ENCODE results near the gene UPP1. TPM values are rescaled to one million over a fixed set of nuclear protein-coding genes. Genes with fewer than 3 reads are reported as not detected.

UPP1 gene
- total and polyA plus RNA-seq, 10 of the 15 experiments (the other 5 are each of a cell fraction or from before 2014, with no cell fraction given) = 0.93 to 7.9 (median 3.8) TPM

DNA sequence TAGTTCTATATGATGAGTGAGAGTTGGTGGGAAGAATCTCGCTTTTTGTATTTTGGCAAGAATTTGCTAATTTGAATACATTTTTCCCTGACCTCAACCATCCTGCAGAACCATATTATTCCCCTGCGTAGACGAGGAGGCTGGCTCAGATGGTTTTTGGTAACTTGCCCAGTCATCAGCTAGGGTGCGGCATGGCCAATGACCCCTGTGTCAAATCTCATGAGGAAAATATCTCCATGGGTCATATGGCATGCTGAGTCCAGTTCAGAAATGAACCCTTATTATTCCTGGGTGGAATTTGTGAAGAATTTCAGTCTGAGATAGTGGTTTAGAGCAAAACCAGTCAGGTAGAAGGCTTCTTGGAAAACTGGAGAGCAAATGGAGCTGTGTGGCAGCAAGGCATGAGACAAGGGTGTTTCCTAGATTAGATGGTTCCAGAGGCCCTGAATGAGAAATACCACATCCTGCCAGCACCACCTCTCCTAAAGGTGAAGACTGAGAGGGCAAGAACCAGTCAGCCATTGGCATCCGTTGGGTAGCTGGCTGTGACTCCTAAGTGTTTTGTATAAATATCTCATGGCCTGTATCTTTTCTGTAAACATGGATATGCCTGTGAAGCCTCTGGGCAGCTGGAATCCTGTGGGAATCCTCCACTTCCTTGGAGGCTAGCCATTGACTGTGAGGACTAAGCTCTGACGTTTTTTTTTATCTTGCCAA is 5.8 kb upstream of the UPP1 start:
- Histone ChIP-seq H3K4me3 (no peak overlapping the region), H2AFZ (ENCODE audit: control insufficient read depth, low read depth, low read length) (no peak overlapping the region), H3K9ac (ENCODE audit: control insufficient read depth, insufficient read depth, low read length) (no peak overlapping the region), H3K27me3 (replicated peaks in 1 of 2; ENCODE audit: control insufficient read depth in 2 of 2, insufficient read depth in 2 of 2, low read length in 1 of 2) (no peaks in the 10 kb centered on the region), H3K4me2 (ENCODE audit: control insufficient read depth, insufficient read depth) (no peak overlapping the region), H3K27ac (ENCODE audit: control insufficient read depth, insufficient read depth) (no peak overlapping the region), H3K79me2 (ENCODE audit: control insufficient read depth, insufficient read depth, low read length) (no peaks in the 10 kb centered on the region), H3K9me3 (replicated peaks; ENCODE audit: control insufficient read depth, insufficient read depth, low read length) (no peaks in the 10 kb centered on the region), H3K36me3 (ENCODE audit: control insufficient read depth in 2 of 2, insufficient read depth in 2 of 2, low read length in 1 of 2) (no peaks in the 10 kb centered on the region), H3K4me1 (ENCODE audit: control insufficient read depth, insufficient read depth, low read length) (peaks cover 40% of the 10 kb centered on the region), H4K20me1 (ENCODE audit: control insufficient read depth, insufficient read depth) (no peaks in the 10 kb centered on the region)
- no peak for FAIRE-seq
- 94% methylated on average over 6 of the region's 6 CpGs for WGBS (ENCODE audit: insufficient coverage, insufficient replicate concordance, low lambda C conversion rate, missing lambda C conversion rate)
- no TSS peak for BruUV-seq (replicated peaks)
- ChIA-PET POLR2A (interaction anchor here (2.7 kb wide), 1 partner anchor 91 kb away, joined by 8 read pairs; no protein-coding TSS in a partner anchor), CTCF (interaction anchor here (2.9 to 10.7 kb wide), 3 partner anchors 20 to 92 kb away, joined by 12 to 56 read pairs (median 17); no protein-coding TSS in a partner anchor), SMC1A (ENCODE audit: uncharacterized antibody, unreplicated experiment) (interaction anchor here (0.8 to 1.7 kb wide), 6 partner anchors 10 to 92 kb away, joined by 3 to 6 read pairs (median 3); no protein-coding TSS in a partner anchor), RAD21 (ENCODE audit: unreplicated experiment) (interaction anchor here (1.3 to 2.2 kb wide), 4 partner anchors 13 to 154 kb away, joined by 3 to 11 read pairs (median 3); no protein-coding TSS in a partner anchor)
- intact Hi-C loops (cut with micrococcal nuclease; ENCODE audit: unreplicated experiment) = no loop called here
- ATAC-seq = no peak
- no peak for DNase-seq (ENCODE audit: low read depth, low spot score)
- in situ Hi-C loops (cut with MboI) = no loop called here
- TF ChIP-seq IRF4 (IDR thresholded peaks at IDR 0.05; ENCODE audit: low read depth, low read length) (no peak), ESRRA (IDR thresholded peaks at IDR 0.05; ENCODE audit: low read length) (no peak), PAX8 (IDR thresholded peaks at IDR 0.05) (no peak), IKZF1 (conservative IDR thresholded peaks at IDR 0.05) (no peak), LARP7 (IDR thresholded peaks at IDR 0.05) (no peak), SMARCA5 (IDR thresholded peaks at IDR 0.05) (no peak), CBX5 (IDR thresholded peaks at IDR 0.05; ENCODE audit: low read depth) (no peak), TARDBP (IDR thresholded peaks at IDR 0.05; ENCODE audit: borderline replicate concordance) (no peak), BHLHE40 (IDR thresholded peaks at IDR 0.05; ENCODE audit: borderline replicate concordance in 1 of 2, low read depth in 2 of 2, low read length in 1 of 2) (no peak), IKZF2 (IDR thresholded peaks at IDR 0.05) (no peak)
- TF ChIP-seq, protein P1, sequence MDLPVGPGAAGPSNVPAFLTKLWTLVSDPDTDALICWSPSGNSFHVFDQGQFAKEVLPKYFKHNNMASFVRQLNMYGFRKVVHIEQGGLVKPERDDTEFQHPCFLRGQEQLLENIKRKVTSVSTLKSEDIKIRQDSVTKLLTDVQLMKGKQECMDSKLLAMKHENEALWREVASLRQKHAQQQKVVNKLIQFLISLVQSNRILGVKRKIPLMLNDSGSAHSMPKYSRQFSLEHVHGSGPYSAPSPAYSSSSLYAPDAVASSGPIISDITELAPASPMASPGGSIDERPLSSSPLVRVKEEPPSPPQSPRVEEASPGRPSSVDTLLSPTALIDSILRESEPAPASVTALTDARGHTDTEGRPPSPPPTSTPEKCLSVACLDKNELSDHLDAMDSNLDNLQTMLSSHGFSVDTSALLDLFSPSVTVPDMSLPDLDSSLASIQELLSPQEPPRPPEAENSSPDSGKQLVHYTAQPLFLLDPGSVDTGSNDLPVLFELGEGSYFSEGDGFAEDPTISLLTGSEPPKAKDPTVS (IDR thresholded peaks at IDR 0.05; ENCODE audit: low read depth, low read length) = no peak
